COLO829 (cell line): ENCODE results near the gene INHBC.
A peak's percentile ranks its signal among the peaks of the same experiment; 100 is the strongest.
"Not testable (repeated sequence)": the region's sequence is repeated elsewhere in the genome, so short reads cannot be mapped to it uniquely, and the experiment has no call there.

ENCODE experiments used
- DNase-seq: peaks from one replicate; pipeline ENCODE4 v3.0.0; 2012; ENCODE audit warnings: low spot score

The INHBC gene

DNA sequence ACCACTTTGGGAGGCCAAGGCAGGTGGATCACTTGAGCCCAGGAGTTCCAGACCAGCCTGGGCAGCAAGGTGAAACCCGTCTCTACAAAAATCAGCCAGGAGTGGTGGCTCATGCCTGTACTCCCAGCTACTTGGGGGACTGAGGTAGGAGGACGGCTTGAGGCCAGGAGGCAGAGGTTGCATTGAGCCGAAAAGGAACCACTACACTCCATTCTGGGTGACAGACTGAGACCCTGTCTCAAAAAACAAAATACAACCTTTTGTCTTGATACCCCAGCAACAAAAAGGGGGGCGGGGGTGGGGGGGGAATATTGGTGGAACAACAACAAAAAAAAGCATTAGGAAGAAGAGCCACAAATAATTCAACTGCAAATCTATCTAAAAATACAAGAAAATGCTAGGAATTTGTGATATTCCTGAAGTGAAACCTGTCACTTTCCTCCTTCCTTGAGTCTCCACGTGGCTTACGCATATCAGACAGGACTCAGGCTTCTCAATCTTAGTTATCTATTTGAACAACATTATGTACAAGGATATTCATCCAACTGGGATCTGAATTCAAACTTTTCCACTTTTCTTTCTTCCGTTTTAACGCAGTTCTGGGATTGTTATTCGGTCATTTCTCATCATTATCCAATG, 5.0 kb upstream of the INHBC start:
- DNase-seq: no peak

DNA sequence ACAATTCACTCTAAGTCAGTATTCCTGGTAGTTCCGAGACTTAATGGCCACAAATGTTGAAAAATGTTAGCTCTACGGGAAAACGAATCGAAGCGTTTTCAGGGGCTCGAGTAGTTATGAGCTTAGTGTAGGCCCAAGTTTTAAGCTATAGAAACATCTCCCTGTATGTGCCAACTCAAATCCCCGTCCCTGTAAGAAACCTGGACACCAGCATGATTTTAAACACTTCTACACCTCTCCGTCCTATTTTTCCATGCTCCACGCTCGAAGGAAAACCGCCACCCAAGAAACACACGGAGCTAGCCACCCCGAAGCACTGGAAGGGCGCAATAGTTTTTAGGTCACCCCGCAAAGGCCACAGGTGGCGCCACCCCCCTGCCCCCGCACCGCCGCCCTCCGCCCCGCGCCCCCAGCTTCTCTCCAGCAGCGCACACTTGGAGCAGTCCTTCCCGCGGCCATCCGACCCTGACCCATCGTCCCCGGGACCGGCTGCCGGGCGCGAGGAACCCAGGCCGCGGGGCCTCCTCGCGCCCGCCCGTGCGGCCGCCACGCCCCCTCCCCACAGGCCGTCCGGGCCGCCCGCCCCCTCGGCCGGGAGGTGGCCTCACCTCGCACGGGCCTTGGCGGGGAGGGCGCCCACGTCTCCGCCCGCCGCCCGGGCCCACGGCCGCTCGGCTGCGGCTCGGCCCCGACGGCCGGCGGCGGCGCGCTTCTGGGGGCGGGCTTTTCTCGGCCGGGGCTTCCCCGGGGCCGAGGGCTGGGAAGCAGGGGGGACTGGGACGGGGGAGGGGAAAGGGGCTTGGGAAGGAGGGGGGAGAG, 4.3 kb upstream of the INHBC start:
- peak; percentile 22 for DNase-seq

DNA sequence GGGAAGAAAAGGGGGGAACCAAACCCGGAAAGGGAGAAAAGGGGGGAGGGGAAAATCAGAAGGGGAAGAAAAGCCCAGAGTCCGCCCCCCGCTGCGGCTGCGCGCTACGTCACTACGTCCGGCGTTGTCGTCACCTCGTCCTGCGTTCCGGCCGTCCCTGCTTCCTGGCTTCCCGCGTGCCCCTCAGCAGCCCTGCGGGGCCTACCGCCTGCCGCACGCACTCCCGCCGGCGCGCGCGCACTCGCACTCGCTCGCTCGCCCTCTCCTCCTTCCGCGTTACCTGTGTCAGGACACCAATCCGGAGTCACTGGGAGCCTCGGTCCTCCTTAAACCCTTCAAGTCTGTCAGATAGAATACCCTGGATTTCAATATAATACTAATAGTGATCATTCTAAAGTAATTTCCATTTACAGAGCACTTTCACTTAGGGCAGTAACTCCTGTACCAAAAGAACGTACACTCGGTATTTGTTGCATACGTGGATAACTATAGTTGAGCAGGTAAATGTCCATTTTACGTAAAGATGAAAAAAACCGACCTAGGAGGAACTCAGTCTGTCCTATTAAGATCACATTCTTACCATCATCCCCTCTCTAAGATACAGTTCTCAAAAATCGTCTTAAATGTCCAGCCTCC, 3.5 kb upstream of the INHBC start, which contains the start of gene R3HDM2:
TSS of gene R3HDM2 (minus strand) at position 113 of the 636 bp plus-strand sequence. CDS start 120,615 bp downstream, outside the sequence.
- peak; percentile 98 for DNase-seq

DNA sequence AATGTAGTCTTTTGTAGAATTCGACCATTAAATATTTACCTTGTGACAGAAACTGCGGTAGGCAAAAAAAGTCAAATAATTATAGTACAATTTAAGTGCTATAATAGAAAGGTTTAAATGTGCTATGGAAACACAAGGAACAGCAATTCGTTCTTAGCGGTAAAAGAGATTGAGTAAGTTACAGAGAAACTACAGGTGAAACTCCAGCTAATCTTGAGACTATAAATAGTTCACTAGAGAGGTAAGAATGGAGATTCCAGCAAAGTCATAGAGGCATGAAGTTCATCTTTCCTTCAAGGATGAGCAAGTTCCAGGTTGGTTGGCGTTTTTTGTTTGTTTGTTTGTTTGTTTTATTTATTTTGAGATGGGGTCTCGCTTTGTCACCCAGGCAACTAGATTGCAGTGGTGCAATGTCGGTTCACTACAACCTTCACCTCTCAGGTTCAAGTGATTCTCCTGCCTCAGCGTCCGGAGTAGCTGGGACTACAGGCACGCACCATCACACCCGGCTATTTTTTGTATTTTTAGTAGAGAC, 2.9 kb upstream of the INHBC start:
- DNase-seq: no peak

DNA sequence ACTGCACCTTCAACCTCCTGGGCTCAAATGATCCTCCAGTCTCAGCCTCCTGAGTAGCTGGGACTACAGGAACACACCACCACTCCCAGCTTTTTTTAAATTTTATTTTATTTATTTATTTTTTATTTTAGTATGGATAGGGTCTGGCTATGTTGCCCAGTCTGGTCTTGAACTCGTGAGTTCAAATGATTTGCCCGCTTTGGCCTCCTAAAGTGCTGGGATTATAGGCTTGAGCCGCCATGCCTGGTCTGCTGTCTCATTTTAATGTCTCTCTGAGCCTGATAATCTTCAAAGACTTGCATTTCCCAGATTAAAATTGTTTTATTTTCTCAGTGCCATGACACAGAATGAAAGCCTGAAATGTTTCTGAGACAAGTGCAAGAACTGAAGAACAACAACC, 1.2 kb upstream of the INHBC start:
- DNase-seq: no peak

DNA sequence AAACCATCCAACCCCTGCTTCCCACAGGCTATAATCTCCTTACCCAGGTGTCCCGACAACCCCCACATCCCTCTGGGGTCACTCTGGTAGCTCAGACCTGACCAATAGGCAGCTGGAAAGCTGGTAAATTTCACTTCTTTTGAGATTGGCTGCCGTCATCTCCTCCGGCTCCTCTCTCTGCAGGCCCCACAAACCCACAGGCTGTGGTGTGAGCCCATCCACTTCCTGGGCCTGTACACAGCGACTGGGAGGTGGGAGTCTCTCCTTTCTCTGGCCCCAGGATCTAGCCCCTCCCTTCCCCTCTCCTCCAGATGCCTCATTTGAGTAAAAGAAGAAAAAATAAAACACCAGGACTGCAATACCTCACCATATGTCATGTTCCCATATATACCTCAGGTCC, 709 bp downstream of the INHBC start:
- no peak for DNase-seq

DNA sequence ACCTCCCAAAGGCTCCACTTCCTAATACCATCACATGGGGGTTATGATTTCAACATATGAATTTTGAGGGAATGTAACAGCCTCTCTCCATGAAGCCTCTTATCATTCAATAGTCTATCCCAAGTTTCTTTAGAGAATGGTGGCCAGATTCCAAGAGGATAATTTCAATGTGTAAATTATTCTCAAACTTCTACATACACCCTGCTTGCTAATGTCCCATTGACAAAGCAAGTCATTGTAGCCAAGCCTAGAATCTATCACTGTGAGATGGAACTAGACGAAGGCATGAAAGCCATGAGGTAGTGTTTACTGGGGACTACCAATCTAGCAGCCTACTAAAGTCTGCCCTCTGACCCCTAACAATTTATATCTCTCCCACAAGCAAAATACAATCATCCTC, 3.8 kb downstream of the INHBC start:
- DNase-seq: no peak

DNA sequence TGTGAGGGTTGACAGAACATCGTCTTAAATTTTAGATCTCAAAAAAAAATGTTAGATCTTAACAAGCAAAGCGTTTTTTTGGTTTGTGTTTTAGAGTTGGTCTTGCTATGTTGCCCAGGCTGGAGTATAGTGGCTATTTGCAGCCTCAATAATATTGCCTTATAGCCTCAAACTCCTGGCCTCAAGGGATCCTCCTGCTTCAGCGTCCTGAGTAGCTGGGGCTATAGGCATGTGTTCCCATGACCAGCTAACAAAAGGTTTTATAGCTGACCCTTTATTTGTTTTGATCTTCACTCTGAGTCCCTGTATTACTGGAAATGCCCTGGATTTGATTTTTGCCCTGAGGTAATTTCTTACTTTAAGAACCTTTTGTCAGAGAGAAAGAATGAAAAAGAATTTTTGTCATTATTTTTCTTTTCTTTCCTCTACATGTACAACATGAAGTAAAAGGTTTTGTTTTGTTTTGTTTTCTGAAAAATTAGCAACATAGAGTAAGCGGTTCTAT, 5.2 kb downstream of the INHBC start:
- DNase-seq: no peak

DNA sequence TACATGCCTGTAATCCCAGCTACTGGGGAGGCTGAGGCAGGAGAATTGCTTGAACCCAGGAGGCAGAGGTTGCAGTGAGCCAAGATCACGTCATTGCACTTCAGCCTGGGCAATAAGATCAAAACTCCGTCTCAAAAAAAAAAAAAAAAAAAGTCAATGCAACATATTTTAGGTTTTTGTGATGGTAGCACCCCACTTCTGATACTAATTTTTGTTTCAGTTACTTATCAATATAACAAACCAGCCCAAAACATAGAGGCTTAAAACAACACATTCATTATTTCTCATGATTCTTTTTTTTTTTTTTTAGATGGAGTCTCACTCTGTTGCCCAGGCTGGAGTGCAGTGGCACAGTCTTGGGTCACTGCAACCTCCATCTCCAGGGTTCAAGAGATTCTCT, 6.8 kb downstream of the INHBC start:
- DNase-seq: not testable (repeated sequence)

DNA sequence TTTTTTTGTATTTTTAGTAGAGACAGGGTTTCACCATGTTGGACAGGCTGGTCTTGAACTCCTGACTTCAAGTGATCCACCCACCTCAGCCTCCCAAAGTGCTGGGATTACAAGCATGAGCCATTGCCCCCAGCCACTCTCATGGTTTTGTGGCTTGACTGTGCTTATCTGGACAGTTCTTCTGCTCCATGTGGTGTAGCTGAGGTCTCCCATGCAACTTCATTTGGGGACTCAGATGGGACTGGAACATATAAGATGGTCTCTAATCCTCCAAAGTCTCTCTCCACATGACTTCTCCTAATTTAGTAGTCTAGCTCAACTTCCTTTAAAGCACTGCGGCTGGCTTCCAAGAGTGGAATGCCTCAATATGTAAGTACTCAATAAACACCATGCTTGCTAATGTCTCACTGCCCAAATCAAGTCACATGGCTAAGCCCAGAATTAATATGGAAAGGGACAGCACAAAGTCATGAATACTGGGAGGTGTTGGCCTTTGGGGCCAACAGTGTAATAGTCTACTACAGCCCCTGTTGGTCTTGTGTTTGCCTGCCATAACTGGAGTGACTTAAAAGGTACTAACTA, 7.4 kb downstream of the INHBC start:
- no peak for DNase-seq

DNA sequence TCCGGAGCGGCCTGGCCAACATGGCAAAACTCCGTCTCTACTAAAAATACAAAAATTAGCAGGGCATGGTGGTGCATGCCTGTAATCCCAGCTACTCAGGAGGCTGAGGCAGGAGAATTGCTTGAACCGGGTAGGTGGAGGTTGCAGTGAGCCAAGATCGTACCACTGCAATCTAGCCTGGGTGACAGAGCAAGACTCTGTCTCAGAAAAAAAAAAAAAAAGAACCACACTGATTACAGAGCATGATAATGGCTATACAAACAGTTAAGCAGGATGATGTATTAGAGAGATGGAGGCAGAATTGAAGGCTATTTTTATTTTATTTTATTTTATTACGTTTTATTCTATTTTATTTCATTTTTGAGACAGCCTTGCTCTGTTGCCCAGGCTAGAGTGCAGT, 9.8 kb downstream of the INHBC start:
- not testable (repeated sequence) for DNase-seq

DNA sequence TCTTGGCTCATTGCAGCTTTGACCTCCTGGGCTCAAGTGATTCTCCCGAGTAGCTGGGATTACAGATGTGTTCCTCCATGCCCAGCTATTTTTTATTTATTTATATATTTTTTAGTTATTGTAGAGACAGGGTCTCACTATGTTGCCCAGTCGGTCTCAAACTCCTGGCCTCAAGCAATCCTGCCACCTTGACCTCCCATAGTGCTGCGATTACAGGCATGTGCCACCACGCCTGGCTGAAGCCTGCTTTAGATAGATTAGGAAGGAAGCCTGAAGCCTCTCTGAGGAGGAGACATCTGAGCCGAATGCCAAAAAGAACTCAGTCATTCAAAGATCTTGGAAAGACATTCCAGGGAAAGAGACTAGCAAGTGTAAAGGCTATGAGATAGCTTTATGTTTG, 10.2 kb downstream of the INHBC start:
- DNase-seq: no peak

DNA sequence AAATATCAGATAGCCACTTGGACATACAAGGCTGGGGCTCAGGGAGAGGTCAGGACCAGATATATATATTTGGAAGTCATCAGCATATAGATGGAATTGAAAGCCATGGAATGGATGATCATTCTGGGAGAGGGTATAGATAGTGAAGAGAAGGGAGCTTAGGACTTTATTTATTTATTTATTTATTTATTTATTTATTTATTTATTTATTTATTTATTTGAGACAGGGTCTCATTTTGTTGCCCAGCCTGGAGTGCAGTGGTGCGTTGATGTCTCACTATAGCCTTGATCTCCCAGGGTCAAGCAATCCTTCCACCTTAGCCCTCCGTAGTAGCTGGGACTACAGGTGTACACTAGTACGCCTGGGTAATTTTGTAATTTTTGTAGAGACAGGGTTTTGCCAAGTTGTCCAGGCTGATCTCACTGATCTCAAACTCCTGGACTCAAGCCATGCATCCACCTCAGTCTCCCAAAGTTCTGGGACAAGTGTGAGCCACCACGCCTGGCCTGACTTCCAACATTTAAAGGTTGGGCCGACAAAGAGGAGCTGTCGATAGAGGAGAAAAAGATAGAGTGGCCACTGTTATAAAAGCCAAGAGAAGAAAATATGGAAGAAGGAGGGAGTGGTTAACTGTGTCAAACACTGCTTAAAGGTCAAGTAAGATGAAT, 11.8 kb downstream of the INHBC start:
- no peak for DNase-seq

DNA sequence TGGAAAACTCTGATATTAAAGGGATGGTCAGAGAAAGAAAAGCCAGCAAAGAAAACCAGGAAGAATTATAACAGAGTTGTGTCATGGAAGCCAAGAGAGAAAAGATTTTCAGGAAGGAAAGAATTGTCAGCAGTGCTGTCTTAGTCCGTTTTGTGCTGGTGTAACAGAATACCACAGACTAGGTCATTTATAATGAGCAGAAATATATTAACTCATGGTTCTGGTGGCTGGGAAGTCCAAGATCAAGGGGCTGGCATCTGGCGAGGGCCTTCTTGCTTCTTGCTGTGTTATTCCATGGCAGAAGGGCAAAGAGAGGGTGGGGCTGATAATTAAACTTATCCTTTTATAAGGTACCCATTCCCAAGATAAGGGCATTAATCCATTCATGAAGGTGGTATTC, 14.1 kb downstream of the INHBC start:
- DNase-seq: no peak

DNA sequence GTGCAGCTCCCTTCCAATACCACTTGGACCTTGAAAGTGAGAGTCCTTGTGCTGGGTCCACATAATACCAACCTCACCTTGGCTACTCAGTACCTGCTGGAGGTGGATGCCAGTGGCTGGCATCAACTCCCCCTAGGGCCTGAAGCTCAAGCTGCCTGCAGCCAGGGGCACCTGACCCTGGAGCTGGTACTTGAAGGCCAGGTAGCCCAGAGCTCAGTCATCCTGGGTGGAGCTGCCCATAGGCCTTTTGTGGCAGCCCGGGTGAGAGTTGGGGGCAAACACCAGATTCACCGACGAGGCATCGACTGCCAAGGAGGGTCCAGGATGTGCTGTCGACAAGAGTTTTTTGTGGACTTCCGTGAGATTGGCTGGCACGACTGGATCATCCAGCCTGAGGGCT, 14.8 kb downstream of the INHBC start:
- no peak for DNase-seq

DNA sequence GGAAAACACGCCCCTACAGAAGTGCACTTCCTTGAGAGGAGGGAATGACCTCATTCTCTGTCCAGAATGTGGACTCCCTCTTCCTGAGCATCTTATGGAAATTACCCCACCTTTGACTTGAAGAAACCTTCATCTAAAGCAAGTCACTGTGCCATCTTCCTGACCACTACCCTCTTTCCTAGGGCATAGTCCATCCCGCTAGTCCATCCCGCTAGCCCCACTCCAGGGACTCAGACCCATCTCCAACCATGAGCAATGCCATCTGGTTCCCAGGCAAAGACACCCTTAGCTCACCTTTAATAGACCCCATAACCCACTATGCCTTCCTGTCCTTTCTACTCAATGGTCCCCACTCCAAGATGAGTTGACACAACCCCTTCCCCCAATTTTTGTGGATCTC, 15.5 kb downstream of the INHBC start:
- DNase-seq: no peak

DNA sequence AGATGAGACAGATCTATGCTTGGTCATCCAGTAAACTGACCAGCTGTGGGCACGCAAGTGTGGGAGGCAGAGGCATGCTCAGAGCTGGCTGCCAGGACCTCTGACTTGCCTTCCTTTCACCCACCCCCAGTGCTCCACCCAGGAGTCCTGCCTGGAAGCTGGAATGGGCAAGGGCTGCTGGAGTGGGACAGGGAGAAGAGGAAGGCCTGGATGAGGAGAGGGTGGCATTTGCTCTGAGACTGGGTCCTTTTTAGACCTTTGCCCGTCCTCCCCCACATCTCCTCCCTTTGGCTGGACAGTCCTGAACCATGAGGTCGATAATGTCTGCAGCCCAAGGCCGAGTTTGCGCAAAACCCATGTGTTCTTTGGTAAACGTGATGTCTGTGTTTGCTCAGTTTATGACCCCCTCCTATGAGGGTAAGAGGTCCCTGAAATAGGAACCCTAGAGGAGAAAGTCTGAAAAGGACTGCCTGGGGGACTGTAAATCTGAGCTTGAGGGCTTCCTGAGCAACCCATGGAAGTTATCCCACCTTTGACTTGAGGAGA, 16.7 kb downstream of the INHBC start:
- no peak for DNase-seq

DNA sequence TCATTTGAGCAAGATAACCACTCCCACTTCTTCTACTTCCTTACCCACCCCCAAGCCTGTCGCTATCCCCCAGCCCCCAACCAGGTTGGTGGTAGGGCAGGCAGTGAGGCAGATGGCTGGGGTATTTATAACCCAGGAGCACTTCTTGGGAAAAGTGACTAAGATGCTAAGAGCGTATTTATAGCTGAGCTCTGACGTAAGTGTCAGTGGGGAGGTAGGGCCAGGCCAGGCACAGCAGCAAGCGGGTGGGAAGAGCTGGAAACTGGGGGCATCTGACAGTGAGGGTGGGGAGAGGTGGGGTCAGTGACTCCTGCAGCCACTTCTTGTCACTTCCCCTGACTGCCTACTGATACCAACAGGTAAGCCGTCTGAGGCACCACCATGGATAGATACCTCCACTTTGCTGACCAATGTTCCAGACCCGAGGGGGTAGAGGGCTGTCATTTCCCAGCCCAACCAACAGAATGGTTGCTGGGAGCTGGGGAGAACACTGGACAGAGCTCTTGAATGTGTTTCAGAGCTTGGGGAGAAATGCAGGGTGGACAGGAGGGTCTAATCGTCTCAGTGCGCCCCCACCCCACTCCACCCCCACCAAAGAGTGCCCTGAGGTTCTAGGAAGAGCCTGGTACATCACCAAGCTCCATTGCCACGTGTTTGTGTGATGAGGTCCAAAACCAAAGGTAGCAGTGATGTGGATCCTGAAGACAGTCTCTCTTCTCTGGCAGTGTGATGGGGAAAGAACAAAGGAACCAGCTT, 17.8 kb downstream of the INHBC start:
- DNase-seq: no peak

DNA sequence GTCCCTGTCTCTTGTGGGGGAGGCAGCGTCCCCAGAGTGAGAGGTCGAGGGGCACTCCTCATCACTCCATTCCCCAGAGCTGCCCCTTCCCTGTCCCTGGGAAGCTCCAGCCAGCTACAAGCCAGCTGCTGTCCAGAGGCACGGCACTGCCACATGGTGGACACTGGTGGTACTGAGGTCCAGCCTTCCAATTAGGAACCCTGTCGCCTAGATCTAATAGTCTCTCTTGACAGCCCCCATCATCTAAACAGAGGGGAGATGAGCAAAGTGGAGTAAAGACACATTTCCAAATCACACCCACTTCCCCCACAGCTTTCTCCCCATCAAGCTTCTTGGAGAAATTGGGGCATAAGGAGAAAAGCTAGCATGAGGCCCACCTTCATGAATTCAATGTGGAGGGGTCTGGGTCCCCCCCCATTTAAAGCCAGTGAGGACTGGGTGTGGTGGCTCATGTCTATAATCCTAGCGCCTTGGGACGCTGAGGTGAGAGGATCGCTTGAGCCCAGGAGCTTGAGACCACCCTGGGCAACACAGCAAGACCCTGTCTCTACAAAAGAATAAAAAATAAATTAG, 18.4 kb downstream of the INHBC start:
- no peak for DNase-seq

DNA sequence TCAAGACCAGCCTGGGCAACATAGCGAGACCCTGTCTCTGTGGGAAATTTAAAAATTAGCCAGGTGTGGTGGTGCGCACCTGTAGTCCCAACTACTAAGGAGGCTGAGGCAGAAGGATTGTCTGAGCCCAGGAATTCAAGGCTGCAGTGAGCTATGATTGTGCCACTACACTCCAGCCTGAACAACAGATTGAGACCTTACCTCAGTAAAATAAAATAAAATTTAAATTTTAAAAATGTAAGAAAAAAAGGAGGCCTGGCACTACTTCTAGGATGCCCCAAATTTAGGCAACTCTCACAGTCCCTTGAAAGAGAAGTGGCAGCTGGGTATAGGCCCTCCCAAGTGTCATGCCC, 19.6 kb downstream of the INHBC start:
- DNase-seq: no peak
